ENCODE measurements around the gene GABPB2. TPM values are rescaled to one million over a fixed set of nuclear protein-coding genes. Genes with fewer than 3 reads are reported as not detected.

Gene GABPB2
- total and polyA plus RNA-seq, 2 of the 13 experiments (the other 11 are each of a cell fraction or from before 2014, with no cell fraction given) = 0.09 TPM; not detected in 1

DNA sequence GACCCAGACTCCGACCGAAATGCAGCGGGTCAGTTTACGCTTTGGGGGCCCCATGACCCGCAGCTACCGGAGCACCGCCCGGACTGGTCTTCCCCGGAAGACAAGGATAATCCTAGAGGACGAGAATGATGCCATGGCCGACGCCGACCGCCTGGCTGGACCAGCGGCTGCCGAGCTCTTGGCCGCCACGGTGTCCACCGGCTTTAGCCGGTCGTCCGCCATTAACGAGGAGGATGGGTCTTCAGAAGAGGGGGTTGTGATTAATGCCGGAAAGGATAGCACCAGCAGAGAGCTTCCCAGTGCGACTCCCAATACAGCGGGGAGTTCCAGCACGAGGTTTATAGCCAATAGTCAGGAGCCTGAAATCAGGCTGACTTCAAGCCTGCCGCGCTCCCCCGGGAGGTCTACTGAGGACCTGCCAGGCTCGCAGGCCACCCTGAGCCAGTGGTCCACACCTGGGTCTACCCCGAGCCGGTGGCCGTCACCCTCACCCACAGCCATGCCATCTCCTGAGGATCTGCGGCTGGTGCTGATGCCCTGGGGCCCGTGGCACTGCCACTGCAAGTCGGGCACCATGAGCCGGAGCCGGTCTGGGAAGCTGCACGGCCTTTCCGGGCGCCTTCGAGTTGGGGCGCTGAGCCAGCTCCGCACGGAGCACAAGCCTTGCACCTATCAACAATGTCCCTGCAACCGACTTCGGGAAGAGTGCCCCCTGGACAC is 22.5 kb upstream of the GABPB2 start (continued):
- TF ChIP-seq, protein P1, sequence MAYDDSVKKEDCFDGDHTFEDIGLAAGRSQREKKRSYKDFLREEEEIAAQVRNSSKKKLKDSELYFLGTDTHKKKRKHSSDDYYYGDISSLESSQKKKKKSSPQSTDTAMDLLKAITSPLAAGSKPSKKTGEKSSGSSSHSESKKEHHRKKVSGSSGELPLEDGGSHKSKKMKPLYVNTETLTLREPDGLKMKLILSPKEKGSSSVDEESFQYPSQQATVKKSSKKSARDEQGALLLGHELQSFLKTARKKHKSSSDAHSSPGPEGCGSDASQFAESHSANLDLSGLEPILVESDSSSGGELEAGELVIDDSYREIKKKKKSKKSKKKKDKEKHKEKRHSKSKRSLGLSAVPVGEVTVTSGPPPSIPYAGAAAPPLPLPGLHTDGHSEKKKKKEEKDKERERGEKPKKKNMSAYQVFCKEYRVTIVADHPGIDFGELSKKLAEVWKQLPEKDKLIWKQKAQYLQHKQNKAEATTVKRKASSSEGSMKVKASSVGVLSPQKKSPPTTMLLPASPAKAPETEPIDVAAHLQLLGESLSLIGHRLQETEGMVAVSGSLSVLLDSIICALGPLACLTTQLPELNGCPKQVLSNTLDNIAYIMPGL (CRISPR knock-in tag; IDR thresholded peaks at IDR 0.05; ENCODE audit: borderline replicate concordance in 1 of 2, low read depth in 1 of 2) = peak; percentile 89 to 93
- TF ChIP-seq, protein P2, sequence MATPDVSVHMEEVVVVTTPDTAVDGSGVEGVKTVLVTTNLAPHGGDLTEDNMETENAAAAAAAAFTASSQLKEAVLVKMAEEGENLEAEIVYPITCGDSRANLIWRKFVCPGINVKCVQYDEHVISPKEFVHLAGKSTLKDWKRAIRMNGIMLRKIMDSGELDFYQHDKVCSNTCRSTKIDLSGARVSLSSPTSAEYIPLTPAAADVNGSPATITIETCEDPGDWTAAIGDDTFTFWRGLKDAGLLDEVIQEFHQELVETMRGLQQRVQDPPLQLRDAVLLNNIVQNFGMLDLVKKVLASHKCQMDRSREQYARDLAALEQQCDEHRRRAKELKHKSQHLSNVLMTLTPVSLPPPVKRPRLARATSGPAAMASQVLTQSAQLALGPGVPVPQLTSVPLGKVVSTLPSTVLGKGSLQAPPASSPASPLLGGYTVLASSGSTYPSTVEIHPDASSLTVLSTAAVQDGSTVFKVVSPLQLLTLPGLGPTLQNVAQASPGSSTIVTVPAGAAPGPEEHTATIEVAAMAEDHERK (CRISPR knock-in tag; IDR thresholded peaks at IDR 0.05; ENCODE audit: low read depth) = no peak
- TF ChIP-seq ARID2 (CRISPR knock-in tag; IDR thresholded peaks at IDR 0.05; ENCODE audit: borderline replicate concordance) (no peak), MTF1 (CRISPR knock-in tag; IDR thresholded peaks at IDR 0.05) (no peak; the same call in 1 of the 2 replicates), NRL (CRISPR knock-in tag; IDR thresholded peaks at IDR 0.05; ENCODE audit: borderline replicate concordance) (peak; percentile 70; the same call in 1 of the 2 replicates), ZNF605 (CRISPR knock-in tag; IDR thresholded peaks at IDR 0.05) (peak; percentile 77; the same call in 1 of the 2 replicates), SMAD9 (CRISPR knock-in tag; IDR thresholded peaks at IDR 0.05) (no peak), ARHGAP35 (CRISPR knock-in tag; IDR thresholded peaks at IDR 0.05; ENCODE audit: borderline replicate concordance) (no peak), HNRNPL (IDR thresholded peaks at IDR 0.05; ENCODE audit: low read depth, low read length) (peak; percentile 89), ZSCAN12 (CRISPR knock-in tag; IDR thresholded peaks at IDR 0.05) (no peak), ETV5 (CRISPR knock-in tag; IDR thresholded peaks at IDR 0.05; ENCODE audit: borderline replicate concordance) (no peak), FOXM1 (CRISPR knock-in tag; IDR thresholded peaks at IDR 0.05) (no peak), PPARG (CRISPR knock-in tag; conservative IDR thresholded peaks at IDR 0.05) (no peak), CBX1 (IDR thresholded peaks at IDR 0.05; ENCODE audit: low read depth) (no peak), ZNF331 (CRISPR knock-in tag; IDR thresholded peaks at IDR 0.05) (no peak; the same call in 1 of the 2 replicates), ZNF180 (CRISPR knock-in tag; IDR thresholded peaks at IDR 0.05; ENCODE audit: borderline replicate concordance, low read depth) (no peak), ZNF484 (CRISPR knock-in tag; IDR thresholded peaks at IDR 0.05; ENCODE audit: borderline replicate concordance, low read depth) (no peak), SRY (CRISPR knock-in tag; IDR thresholded peaks at IDR 0.05) (peak; percentile 56; the same call in 1 of the 2 replicates), KDM4B (CRISPR knock-in tag; IDR thresholded peaks at IDR 0.05) (no peak)
- TF ChIP-seq, protein P3, sequence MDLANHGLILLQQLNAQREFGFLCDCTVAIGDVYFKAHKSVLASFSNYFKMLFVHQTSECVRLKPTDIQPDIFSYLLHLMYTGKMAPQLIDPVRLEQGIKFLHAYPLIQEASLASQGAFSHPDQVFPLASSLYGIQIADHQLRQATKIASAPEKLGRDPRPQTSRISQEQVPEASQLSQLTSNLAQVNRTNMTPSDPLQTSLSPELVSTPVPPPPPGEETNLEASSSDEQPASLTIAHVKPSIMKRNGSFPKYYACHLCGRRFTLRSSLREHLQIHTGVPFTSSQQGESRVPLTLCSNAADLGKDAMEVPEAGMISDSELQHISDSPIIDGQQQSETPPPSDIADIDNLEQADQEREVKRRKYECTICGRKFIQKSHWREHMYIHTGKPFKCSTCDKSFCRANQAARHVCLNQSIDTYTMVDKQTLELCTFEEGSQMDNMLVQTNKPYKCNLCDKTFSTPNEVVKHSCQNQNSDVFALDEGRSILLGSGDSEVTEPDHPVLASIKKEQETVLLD (CRISPR knock-in tag; IDR thresholded peaks at IDR 0.05; ENCODE audit: low read depth) = no peak
- TF ChIP-seq, protein P4, sequence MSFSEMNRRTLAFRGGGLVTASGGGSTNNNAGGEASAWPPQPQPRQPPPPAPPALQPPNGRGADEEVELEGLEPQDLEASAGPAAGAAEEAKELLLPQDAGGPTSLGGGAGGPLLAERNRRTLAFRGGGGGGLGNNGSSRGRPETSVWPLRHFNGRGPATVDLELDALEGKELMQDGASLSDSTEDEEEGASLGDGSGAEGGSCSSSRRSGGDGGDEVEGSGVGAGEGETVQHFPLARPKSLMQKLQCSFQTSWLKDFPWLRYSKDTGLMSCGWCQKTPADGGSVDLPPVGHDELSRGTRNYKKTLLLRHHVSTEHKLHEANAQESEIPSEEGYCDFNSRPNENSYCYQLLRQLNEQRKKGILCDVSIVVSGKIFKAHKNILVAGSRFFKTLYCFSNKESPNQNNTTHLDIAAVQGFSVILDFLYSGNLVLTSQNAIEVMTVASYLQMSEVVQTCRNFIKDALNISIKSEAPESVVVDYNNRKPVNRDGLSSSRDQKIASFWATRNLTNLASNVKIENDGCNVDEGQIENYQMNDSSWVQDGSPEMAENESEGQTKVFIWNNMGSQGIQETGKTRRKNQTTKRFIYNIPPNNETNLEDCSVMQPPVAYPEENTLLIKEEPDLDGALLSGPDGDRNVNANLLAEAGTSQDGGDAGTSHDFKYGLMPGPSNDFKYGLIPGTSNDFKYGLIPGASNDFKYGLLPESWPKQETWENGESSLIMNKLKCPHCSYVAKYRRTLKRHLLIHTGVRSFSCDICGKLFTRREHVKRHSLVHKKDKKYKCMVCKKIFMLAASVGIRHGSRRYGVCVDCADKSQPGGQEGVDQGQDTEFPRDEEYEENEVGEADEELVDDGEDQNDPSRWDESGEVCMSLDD (CRISPR knock-in tag; IDR thresholded peaks at IDR 0.05; ENCODE audit: borderline replicate concordance) = 0 out of 2 replicates have a peak, but pooled peaks have one; percentile 46
